MM.1S (cell line): ENCODE data around the gene COL7A1.

Experiments used
- DNase-seq: peaks from one replicate; pipeline ENCODE4 v3.0.0-alpha.2; 2015
- H2AFZ ChIP-seq: fragments of 300-600 bp; sonication (generic); 2 replicates; pipeline ENCODE4 v1.6.0; 2016; ENCODE audit warnings: antibody characterized with exemption, low read length
- H3F3A ChIP-seq: fragments of 300-600 bp; sonication (generic); 2 replicates; pipeline ENCODE4 v1.6.1; 2016; ENCODE audit warnings: mild to moderate bottlenecking, antibody characterized with exemption, low read length, moderate library complexity, mixed read lengths; ENCODE audit not compliant: insufficient read depth
- H3K27ac ChIP-seq: fragments of 300-600 bp; sonication (generic); 2 replicates; pipeline ENCODE4 v1.5.1; 2016; ENCODE audit warnings: mild to moderate bottlenecking, low read length
- H3K27me3 ChIP-seq: fragments of 300-600 bp; sonication (generic); replicated peaks from 2 replicates; pipeline ENCODE4 v1.6.0; 2016; ENCODE audit warnings: low read length; ENCODE audit not compliant: insufficient read depth
- H3K36me3 ChIP-seq: fragments of 300-600 bp; sonication (generic); replicated peaks from 2 replicates; pipeline ENCODE4 v1.6.1; 2016; ENCODE audit warnings: mild to moderate bottlenecking, low read length, mixed read lengths; ENCODE audit not compliant: insufficient read depth
- H3K4me1 ChIP-seq: fragments of 300-600 bp; sonication (generic); 2 replicates; pipeline ENCODE4 v1.6.1; 2016; ENCODE audit warnings: low read length, mixed read lengths
- H3K4me2 ChIP-seq: fragments of 300-600 bp; sonication (generic); 2 replicates; pipeline ENCODE4 v1.6.0; 2016; ENCODE audit warnings: low read depth, low read length
- H3K4me3 ChIP-seq: fragments of 300-600 bp; sonication (generic); 2 replicates; pipeline ENCODE4 v1.5.1; 2016; ENCODE audit warnings: low read length, mixed read lengths
- H3K79me2 ChIP-seq: fragments of 300-600 bp; sonication (generic); 2 replicates; pipeline ENCODE4 v1.6.1; 2016; ENCODE audit warnings: mixed run types, low read length, mixed read lengths
- H3K9ac ChIP-seq: fragments of 300-600 bp; sonication (generic); 2 replicates; pipeline ENCODE4 v1.6.1; 2016; ENCODE audit warnings: low read length, mixed read lengths
- H3K9me2 ChIP-seq: fragments of 300-600 bp; sonication (generic); replicated peaks from 2 replicates; pipeline ENCODE4 v1.6.1; 2016; ENCODE audit warnings: mild to moderate bottlenecking, low read length, mixed read lengths; ENCODE audit not compliant: insufficient read depth
- H3K9me3 ChIP-seq: fragments of 300-600 bp; sonication (generic); replicated peaks from 2 replicates; pipeline ENCODE4 v1.6.1; 2016; ENCODE audit warnings: mild to moderate bottlenecking, low read length, mixed read lengths; ENCODE audit not compliant: insufficient read depth
- H4K20me1 ChIP-seq: fragments of 300-600 bp; sonication (generic); 2 replicates; pipeline ENCODE4 v1.6.1; 2016; ENCODE audit warnings: mild to moderate bottlenecking, low read length, moderate library complexity, mixed read lengths; ENCODE audit not compliant: insufficient read depth
- EZH2 ChIP-seq: fragments of 300-600 bp; sonication (generic); optimal IDR thresholded peaks from 2 replicates; pipeline ENCODE3; 2017; ENCODE audit warnings: low read depth, mild to moderate bottlenecking, antibody characterized with exemption, low read length, mixed read lengths
- EZH2phosphoT487 ChIP-seq: fragments of 300-600 bp; sonication (generic); IDR thresholded peaks from 2 replicates; pipeline ENCODE4 v1.6.1; 2018; ENCODE audit warnings: antibody characterized with exemption, low read length
- TF ChIP-seq, protein P1 (sequence below): fragments of 300-600 bp; sonication (generic); IDR thresholded peaks from 2 replicates; pipeline ENCODE4 v1.5.1; 2016; ENCODE audit warnings: antibody characterized with exemption, low read length, mixed read lengths

Gene COL7A1

DNA sequence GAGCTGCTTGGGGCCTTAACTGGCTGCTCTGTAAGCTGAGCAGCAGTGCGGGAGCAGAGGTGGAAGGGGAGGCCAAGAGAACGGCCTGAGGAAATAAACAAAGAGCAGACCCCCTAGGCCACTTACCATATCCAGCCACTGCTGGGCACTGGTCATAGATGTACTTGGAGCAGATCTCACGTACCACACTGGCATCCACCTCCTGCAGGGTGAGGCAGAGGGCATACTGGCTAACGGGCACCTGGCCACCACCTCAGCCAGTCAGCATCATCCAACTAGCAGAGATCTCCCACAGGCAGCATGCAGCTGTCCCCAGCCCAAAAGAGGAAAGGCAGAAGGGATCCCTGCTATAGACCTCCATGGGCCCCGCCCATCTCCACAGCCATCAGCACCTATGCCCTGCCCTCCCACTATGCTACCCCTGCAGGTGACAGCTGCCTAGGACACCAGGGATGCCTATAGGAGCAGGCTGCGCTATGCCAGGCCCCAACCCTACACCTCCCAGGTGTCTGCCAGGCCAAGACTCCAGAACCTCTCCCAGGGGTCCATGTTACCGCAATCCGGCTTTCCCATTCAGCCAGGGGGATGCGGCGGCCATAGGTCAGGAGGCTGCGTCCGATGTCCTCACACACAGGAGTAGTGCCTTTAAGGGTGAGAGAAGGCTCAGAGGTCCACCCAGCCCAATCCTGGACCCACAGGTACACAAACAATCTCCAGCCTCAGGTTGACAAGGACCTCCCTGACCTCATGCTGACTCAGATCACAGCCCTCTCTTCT is 4.6 kb upstream of the COL7A1 start:
- Histone ChIP-seq H3K4me3 (no peak overlapping the region), H3K27ac (no peak overlapping the region), H3F3A (no peaks in the 10 kb centered on the region), H3K36me3 (no peaks in the 10 kb centered on the region; the same call in 1 of the 2 replicates), H3K4me2 (no peak overlapping the region), H3K9me3 (no peaks in the 10 kb centered on the region), H2AFZ (no peak overlapping the region), H3K79me2 (no peaks in the 10 kb centered on the region), H4K20me1 (no peaks in the 10 kb centered on the region), H3K27me3 (peaks cover under 1% of the 10 kb centered on the region; the same call in 1 of the 2 replicates), H3K9me2 (no peaks in the 10 kb centered on the region), H3K9ac (no peak overlapping the region), H3K4me1 (no peaks in the 10 kb centered on the region)
- TF ChIP-seq EZH2 (no peak), EZH2phosphoT487 (no peak)
- TF ChIP-seq, protein P1, sequence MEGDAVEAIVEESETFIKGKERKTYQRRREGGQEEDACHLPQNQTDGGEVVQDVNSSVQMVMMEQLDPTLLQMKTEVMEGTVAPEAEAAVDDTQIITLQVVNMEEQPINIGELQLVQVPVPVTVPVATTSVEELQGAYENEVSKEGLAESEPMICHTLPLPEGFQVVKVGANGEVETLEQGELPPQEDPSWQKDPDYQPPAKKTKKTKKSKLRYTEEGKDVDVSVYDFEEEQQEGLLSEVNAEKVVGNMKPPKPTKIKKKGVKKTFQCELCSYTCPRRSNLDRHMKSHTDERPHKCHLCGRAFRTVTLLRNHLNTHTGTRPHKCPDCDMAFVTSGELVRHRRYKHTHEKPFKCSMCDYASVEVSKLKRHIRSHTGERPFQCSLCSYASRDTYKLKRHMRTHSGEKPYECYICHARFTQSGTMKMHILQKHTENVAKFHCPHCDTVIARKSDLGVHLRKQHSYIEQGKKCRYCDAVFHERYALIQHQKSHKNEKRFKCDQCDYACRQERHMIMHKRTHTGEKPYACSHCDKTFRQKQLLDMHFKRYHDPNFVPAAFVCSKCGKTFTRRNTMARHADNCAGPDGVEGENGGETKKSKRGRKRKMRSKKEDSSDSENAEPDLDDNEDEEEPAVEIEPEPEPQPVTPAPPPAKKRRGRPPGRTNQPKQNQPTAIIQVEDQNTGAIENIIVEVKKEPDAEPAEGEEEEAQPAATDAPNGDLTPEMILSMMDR: no peak
- no peak for DNase-seq

DNA sequence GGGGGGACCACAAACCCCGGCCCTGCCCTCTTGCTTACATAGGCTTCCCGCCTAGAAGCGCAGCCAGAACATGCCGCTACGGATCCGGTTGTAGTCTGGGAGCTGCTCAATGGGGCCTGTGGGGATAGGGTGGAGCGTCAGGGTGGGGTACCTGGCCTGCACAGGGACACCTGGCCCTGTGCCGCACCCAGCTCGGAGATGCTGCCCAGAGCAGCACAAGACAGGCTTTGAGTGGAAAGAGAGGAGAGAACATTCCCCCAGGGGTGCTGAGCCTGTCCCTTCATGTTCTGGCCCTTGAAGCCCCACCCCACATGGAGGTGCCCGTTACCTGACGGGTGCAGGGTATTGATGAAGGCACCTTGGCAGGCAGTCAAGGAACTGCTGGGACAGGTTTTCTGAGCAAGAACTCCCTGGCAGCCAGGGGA is 4.0 kb upstream of the COL7A1 start:
- Histone ChIP-seq H2AFZ (no peak overlapping the region), H3K36me3 (no peaks in the 10 kb centered on the region), H3K79me2 (no peaks in the 10 kb centered on the region), H3K9ac (no peak overlapping the region), H3K9me3 (no peaks in the 10 kb centered on the region), H3K9me2 (no peaks in the 10 kb centered on the region), H3K4me1 (no peaks in the 10 kb centered on the region), H3K27me3 (peaks cover 7% of the 10 kb centered on the region), H3K4me3 (no peak overlapping the region), H3F3A (no peaks in the 10 kb centered on the region), H4K20me1 (no peaks in the 10 kb centered on the region), H3K27ac (no peak overlapping the region), H3K4me2 (no peak overlapping the region)
- DNase-seq: no peak
- TF ChIP-seq EZH2phosphoT487 (no peak), EZH2 (no peak)
- TF ChIP-seq, protein P1: no peak

DNA sequence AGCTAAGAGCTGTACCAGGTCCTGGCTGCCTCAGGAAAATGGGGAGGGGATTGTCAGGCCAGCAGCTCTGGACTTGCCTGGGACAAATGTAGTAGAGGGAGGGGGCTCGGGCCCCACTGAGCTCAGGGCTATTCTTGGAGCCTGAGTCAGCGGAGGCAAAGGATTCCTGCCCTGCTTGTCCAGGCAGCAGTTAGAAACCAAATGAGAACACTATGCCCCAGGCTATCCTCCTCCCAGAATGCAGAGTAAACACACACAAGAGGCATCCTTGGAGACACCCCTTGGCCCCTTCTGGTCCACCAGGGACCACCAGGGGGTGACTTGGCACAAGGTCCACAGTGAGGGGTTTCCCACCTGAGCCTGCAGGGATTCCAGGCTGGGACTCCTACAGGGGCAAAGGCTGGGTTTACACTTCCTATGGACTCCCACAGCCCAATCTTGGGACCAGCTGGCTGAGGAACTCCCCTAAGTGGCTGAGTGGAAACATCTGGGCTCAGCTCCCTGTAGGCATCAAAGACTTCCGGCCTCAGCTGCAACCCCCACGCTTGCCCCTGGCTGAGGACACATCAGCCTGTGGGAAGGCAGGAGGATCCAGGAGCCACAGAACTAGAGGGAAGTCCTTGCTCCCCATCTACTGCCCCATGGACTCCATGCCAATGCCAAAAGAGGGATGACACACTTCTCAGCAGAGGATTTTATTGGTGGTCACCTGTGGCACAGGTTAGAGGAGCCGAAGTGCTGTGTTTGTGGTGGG is 3.4 kb upstream of the COL7A1 start:
- H3K4me3 ChIP-seq: no peak overlapping the region
- no peak overlapping the region for H2AFZ ChIP-seq
- no peak for DNase-seq

More for the DNA sequence above, 3.4 kb upstream of the COL7A1 start:
- no peaks in the 10 kb centered on the region for H3K79me2 ChIP-seq
- H3K27me3 ChIP-seq: peaks cover 13% of the 10 kb centered on the region
- no peaks in the 10 kb centered on the region for H3K9me2 ChIP-seq
- no peaks in the 10 kb centered on the region for H3K4me1 ChIP-seq
- H3K36me3 ChIP-seq: no peaks in the 10 kb centered on the region
- H3K4me2 ChIP-seq: no peak overlapping the region
- no peak overlapping the region for H3K9ac ChIP-seq
- H3K9me3 ChIP-seq: no peaks in the 10 kb centered on the region
- TF ChIP-seq EZH2phosphoT487: no peak
- TF ChIP-seq EZH2: no peak
- TF ChIP-seq, protein P1: no peak
- H4K20me1 ChIP-seq: no peaks in the 10 kb centered on the region
- no peaks in the 10 kb centered on the region for H3F3A ChIP-seq
- no peak overlapping the region for H3K27ac ChIP-seq
